MM.1S (cell line): ENCODE data around the gene TMEM14A.

ENCODE experiments used
- DNase-seq: peaks from one replicate; pipeline ENCODE4 v3.0.0-alpha.2; 2015
- H2AFZ ChIP-seq: fragments of 300-600 bp; sonication (generic); 2 replicates; pipeline ENCODE4 v1.6.0; 2016; ENCODE audit warnings: antibody characterized with exemption, low read length
- H3F3A ChIP-seq: fragments of 300-600 bp; sonication (generic); 2 replicates; pipeline ENCODE4 v1.6.1; 2016; ENCODE audit warnings: mild to moderate bottlenecking, antibody characterized with exemption, low read length, moderate library complexity, mixed read lengths; ENCODE audit not compliant: insufficient read depth
- H3K27ac ChIP-seq: fragments of 300-600 bp; sonication (generic); 2 replicates; pipeline ENCODE4 v1.5.1; 2016; ENCODE audit warnings: mild to moderate bottlenecking, low read length
- H3K27me3 ChIP-seq: fragments of 300-600 bp; sonication (generic); replicated peaks from 2 replicates; pipeline ENCODE4 v1.6.0; 2016; ENCODE audit warnings: low read length; ENCODE audit not compliant: insufficient read depth
- H3K36me3 ChIP-seq: fragments of 300-600 bp; sonication (generic); replicated peaks from 2 replicates; pipeline ENCODE4 v1.6.1; 2016; ENCODE audit warnings: mild to moderate bottlenecking, low read length, mixed read lengths; ENCODE audit not compliant: insufficient read depth
- H3K4me1 ChIP-seq: fragments of 300-600 bp; sonication (generic); 2 replicates; pipeline ENCODE4 v1.6.1; 2016; ENCODE audit warnings: low read length, mixed read lengths
- H3K4me2 ChIP-seq: fragments of 300-600 bp; sonication (generic); 2 replicates; pipeline ENCODE4 v1.6.0; 2016; ENCODE audit warnings: low read depth, low read length
- H3K4me3 ChIP-seq: fragments of 300-600 bp; sonication (generic); 2 replicates; pipeline ENCODE4 v1.5.1; 2016; ENCODE audit warnings: low read length, mixed read lengths
- H3K79me2 ChIP-seq: fragments of 300-600 bp; sonication (generic); 2 replicates; pipeline ENCODE4 v1.6.1; 2016; ENCODE audit warnings: mixed run types, low read length, mixed read lengths
- H3K9ac ChIP-seq: fragments of 300-600 bp; sonication (generic); 2 replicates; pipeline ENCODE4 v1.6.1; 2016; ENCODE audit warnings: low read length, mixed read lengths
- H3K9me2 ChIP-seq: fragments of 300-600 bp; sonication (generic); replicated peaks from 2 replicates; pipeline ENCODE4 v1.6.1; 2016; ENCODE audit warnings: mild to moderate bottlenecking, low read length, mixed read lengths; ENCODE audit not compliant: insufficient read depth
- H3K9me3 ChIP-seq: fragments of 300-600 bp; sonication (generic); replicated peaks from 2 replicates; pipeline ENCODE4 v1.6.1; 2016; ENCODE audit warnings: mild to moderate bottlenecking, low read length, mixed read lengths; ENCODE audit not compliant: insufficient read depth
- H4K20me1 ChIP-seq: fragments of 300-600 bp; sonication (generic); 2 replicates; pipeline ENCODE4 v1.6.1; 2016; ENCODE audit warnings: mild to moderate bottlenecking, low read length, moderate library complexity, mixed read lengths; ENCODE audit not compliant: insufficient read depth
- CTCF ChIP-seq: fragments of 300-600 bp; sonication (generic); IDR thresholded peaks from 2 replicates; pipeline ENCODE4 v1.5.1; 2016; ENCODE audit warnings: antibody characterized with exemption, low read length, mixed read lengths
- EZH2 ChIP-seq: fragments of 300-600 bp; sonication (generic); optimal IDR thresholded peaks from 2 replicates; pipeline ENCODE3; 2017; ENCODE audit warnings: low read depth, mild to moderate bottlenecking, antibody characterized with exemption, low read length, mixed read lengths
- EZH2phosphoT487 ChIP-seq: fragments of 300-600 bp; sonication (generic); IDR thresholded peaks from 2 replicates; pipeline ENCODE4 v1.6.1; 2018; ENCODE audit warnings: antibody characterized with exemption, low read length

TMEM14A gene

GRCh38 chr6:52647199-52647598 is 23.7 kb upstream of the TMEM14A start:
- Histone ChIP-seq H3K27me3 (no peaks in the 10 kb centered on the region), H4K20me1 (no peaks in the 10 kb centered on the region), H3K79me2 (no peaks in the 10 kb centered on the region), H3K4me2 (no peak overlapping the region), H3F3A (no peaks in the 10 kb centered on the region), H2AFZ (no peak overlapping the region), H3K4me3 (no peak overlapping the region), H3K9me3 (no peaks in the 10 kb centered on the region), H3K9me2 (no peaks in the 10 kb centered on the region), H3K36me3 (no peaks in the 10 kb centered on the region), H3K27ac (no peak overlapping the region), H3K9ac (no peak overlapping the region), H3K4me1 (peaks cover 7% of the 10 kb centered on the region)
- TF ChIP-seq EZH2phosphoT487 (no peak), EZH2 (no peak), CTCF (no peak)
- DNase-seq, result no peak

- Histone ChIP-seq H3F3A (no peaks in the 10 kb centered on the region), H3K9ac (no peak overlapping the region), H3K4me1 (peaks cover 7% of the 10 kb centered on the region), H3K27me3 (no peaks in the 10 kb centered on the region), H3K27ac (no peak overlapping the region), H4K20me1 (no peaks in the 10 kb centered on the region), H3K4me3 (no peak overlapping the region), H3K9me2 (no peaks in the 10 kb centered on the region), H3K4me2 (no peak overlapping the region), H3K79me2 (no peaks in the 10 kb centered on the region), H2AFZ (no peak overlapping the region), H3K36me3 (no peaks in the 10 kb centered on the region), H3K9me3 (no peaks in the 10 kb centered on the region)
- TF ChIP-seq EZH2phosphoT487, result no peak
- no peak for TF ChIP-seq EZH2
- no peak for TF ChIP-seq CTCF
- DNase-seq, result no peak
These were observed 21.3 kb upstream of the TMEM14A start for GRCh38 chr6:52649536-52650160.

- H3K9ac ChIP-seq, result no peak overlapping the region
- H3F3A ChIP-seq, result no peaks in the 10 kb centered on the region
- no peak overlapping the region for H3K4me3 ChIP-seq
- no peak for DNase-seq
- H3K79me2 ChIP-seq, result no peaks in the 10 kb centered on the region
- H3K4me2 ChIP-seq, result no peak overlapping the region
- H4K20me1 ChIP-seq, result no peaks in the 10 kb centered on the region
- no peaks in the 10 kb centered on the region for H3K27me3 ChIP-seq
- H3K9me2 ChIP-seq, result no peaks in the 10 kb centered on the region
- H3K36me3 ChIP-seq, result no peaks in the 10 kb centered on the region
- H3K9me3 ChIP-seq, result no peaks in the 10 kb centered on the region
- no peak overlapping the region for H3K27ac ChIP-seq
- no peak for TF ChIP-seq EZH2
- no peak for TF ChIP-seq CTCF
- no peak for TF ChIP-seq EZH2phosphoT487
- no peak overlapping the region for H2AFZ ChIP-seq
- H3K4me1 ChIP-seq, result peaks cover 7% of the 10 kb centered on the region
These were observed 20.0 kb upstream of the TMEM14A start for GRCh38 chr6:52650941-52651340.
